GM21825 (cell line): ENCODE data around the gene PRICKLE2.
A peak's percentile ranks its signal among the peaks of the same experiment; 100 is the strongest.

Source experiments
- ATAC-seq: cut with Tn5 transposase; IDR thresholded peaks from one replicate; pipeline ENCODE4 v1.9.1; 2021; ENCODE audit warnings: mild to moderate bottlenecking, moderate library complexity; ENCODE audit not compliant: unreplicated experiment

The PRICKLE2 gene

DNA sequence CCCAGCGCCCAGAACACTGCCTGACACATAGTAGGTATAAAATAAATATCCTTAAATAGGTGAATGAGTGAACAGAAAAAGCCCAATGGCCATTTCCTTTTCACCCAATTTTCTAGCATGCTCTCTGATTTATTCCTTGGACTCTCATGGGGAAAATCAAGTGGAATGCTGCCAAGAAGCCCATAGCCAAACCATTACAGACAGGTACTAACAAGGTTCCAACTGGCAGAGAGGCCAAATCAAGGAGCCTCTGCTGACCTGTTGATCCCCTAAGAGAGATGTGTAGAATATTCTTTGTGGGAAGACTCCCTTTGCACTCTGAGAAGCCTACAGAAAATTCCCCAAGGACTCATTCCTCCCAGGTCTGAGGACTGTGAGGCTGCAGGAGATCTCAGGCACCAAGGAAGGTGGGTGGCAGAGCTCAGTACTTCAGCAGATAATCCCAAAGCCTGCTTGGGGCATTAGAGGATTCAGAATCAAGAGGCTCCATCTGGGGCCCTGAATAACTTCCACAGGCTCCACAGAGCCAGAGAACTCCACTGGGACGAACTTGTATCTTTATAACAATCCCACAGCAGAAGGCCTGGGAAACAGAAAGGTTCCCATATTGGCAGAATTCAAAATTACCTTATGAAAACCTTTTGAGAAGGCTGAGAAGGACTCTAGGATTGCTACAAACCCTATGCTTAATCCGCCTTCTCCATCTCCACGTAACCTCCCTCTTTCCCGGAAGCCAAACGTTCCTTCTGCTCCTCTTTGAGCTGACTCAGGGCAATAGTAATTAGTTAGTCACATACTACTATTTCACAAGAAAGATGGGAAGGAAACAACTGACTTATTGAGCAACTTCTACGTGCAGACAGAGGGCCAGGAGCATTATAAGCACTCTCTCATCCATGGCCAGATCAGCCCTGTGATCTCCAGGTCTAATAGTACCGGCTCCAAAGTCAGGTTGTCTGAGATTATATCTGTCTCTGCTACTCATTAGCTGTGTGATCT, 34.5 kb downstream of the PRICKLE2 start:
- no peak for ATAC-seq

DNA sequence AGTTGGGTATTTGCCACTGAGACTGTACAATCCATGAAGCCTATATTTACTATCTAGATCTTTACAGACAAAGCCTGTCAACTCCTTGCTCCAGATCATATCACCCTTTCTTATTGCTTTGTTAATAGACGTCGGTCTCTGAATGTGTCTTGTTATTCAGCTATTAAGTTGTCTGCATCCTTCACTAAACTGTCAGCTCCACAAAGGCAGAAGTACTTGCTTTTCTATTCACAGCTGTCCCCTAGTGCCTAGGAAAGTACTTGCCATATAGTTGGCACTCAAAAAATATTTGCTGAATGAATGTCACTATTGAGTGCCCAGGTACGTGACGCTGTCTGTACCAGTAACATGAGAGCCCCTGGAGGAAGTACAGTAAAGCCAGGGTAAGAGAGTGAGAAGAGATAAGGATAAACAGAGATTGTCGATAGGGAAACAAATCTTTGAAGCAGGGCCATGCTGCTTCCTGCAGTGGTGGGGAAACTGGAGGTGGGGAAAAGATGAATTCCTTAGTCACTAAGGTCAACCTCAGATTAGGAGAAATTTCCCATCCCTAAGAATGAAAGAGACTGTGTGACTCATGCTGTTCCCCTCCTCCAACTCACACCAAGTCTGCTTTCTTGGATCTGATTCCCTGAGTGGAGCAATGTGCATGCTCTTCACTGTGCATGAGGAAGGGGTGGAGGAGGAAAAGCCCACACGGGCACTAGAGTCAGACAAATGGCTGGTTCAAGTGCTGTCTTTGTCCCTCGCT, 36.3 kb downstream of the PRICKLE2 start:
- ATAC-seq, result no peak

DNA sequence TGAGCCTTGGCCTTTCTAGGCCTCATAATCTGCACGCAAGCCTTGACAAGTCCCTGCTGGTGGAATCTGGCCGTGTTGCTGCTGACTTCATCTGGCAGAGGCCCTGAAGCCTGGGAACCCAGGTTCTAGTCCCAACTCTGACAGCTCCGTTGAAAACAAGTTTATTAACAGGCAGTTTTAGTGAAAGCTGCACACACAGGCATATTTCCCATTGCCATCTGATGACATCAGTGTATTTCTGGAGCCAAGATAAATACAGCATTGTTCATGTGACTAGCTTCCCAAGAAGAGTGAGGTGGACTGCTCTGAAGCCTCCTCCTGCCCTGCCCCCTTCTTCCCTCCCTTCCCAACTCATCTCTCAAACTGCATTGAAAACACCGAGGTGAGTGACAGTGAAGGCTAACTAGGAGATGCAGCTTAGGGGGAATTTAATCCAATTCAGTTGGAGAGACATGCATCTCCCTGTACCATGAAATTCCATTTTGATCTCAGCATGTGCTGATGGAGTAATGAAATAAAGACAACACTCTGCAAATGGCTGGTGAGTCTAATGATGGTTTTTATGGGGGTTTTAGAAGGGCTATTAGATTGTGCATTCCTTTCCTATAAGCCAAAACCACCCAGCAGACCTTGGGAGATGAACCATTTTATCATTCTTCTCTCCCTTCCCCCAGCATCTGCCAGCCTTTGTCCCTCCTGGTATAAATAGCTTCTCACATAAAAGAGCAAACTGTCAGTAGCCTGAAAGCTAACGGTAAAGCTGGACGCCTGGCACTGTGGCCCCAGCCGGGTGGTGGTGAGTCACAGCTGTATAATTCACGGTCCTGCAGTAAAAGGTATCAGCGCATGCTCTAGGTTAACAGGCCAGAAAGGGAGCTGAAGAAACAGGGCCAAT, 38.0 kb downstream of the PRICKLE2 start:
- ATAC-seq, result no peak

DNA sequence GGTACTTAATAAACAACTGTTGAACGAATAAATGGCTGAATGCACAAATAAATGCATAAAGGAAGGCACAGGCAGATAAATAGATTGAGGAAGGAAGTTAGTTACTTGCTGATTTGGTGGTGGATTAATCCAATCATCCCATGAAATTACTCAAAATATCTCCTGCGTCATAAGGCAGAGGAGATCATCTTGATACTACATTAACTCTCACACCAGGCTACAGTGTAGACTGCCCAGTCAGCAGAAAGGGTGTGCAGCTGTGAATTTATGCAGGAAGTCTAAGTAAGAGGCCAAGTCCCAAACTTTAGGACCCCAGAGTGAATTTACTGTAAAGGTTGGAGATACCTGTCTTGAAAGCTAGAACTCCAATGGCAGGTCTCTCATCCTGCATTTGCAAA, 38.6 kb downstream of the PRICKLE2 start:
- ATAC-seq, result no peak

DNA sequence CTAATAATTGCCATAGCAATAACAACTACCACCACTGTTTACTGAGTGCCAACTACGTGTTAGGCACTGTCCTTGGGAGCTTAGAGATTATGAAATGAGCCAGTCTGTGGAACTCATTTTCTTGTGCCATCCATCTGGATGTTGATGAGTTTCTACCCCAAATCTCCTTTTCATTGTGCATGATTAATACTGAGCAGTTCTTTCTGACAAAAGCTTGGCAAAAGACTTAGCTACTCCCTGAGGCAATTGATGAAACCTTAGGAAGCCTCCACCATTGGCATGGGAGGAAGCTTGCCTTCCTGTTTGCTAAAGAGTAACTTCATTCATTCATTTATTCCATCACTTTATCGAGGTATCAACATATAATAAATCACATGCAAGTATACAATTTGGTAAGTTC, 39.8 kb downstream of the PRICKLE2 start:
- ATAC-seq, result no peak

DNA sequence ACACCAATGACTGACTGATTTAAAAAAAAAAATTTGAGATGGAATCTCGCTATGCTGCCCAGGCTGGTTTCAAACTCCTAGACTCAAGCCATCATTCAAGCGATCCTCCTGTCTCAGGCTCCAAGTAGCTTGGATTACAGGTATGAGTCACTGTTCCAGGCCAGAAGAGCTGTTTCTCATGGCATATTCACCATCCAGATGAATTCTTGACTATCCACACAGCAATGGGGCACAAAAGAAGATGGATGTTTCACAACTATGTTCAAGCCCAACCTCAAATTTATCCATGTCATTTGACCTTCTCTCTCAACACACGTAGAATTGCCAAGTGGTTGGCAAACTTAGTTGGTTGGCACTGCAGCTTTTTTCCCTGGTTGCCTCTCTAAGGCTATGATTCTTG, 40.6 kb downstream of the PRICKLE2 start:
- ATAC-seq, result no peak

DNA sequence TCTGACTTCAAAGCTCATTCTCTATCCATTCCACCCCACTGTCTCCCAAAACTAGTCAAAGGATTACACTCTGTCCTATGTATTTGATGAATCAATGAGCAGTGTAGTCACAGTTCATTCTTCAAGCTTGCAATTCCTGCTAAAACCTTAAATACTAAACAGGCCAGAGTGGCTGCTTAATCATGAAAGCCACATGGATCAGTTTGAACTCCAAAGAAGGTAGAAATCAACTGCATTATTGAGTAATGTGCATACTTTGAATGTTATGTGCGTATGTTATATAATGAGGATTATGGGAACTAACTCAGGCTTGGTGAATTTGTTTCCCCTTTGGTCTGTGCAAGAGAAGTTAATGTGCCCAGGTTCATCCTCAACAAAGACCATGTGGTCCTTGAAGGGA, 45.4 kb downstream of the PRICKLE2 start:
- ATAC-seq, result no peak

DNA sequence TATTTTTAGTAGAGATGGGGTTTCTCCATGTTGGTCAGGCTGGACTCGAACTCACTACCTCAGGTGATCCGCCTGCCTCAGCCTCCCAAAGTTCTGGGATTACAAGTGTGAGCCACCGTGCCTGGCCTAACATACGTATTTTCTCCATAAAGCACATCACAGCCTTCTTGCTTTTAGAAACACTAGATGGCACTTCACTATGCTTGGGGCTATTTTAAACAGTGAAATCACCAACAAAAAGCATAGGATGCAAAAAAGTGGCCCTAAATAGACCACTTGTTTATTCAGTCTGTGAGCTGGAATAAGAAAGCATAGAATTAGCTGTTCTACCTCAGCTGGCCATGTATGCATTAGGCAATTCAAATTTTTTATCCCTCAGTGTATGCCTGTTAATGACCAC, 46.0 kb downstream of the PRICKLE2 start:
- ATAC-seq, result no peak

DNA sequence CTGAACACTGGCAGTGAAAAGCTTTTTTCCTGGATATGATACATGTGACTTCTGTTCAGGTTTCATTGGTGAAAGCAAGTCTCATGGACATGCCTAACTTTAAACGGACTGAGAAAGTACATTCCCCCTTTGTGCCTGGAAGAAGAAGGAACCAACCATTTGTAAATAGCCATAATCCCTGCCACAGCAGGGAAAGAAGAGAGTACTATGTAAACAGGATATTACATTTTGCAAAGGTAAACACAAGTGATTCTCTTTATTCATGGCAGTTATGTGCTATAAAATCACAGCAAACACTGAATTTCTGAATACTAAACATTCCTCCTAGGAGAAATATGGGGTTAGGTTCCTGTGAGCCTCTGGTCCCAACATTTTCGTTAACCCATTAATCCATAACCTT, 46.8 kb downstream of the PRICKLE2 start:
- ATAC-seq, result no peak

DNA sequence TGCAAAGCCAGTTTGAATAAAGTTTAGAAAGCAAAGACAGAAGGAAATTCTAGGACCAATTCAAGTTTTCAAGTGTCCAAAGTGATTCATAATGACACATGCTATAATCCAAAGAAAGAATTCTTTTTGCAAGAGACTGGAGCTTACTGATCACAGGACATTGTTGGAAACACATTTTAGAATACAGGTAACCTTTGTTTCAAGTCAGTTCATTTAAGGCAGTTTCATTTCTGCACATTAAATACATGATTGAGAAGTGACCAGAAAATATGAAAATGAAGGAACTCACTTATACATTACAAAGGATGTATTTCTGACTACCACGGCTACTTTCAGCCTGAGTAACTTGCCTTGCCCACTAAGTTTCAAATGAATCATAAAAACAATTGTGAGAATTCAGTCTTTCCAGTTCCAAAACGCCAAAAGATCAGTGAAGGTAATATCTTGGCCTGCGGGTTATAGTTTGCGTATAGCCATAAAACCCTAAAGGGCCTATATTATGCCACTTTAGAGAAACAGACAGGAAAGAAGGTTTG, 48.7 kb downstream of the PRICKLE2 start:
- no peak for ATAC-seq

DNA sequence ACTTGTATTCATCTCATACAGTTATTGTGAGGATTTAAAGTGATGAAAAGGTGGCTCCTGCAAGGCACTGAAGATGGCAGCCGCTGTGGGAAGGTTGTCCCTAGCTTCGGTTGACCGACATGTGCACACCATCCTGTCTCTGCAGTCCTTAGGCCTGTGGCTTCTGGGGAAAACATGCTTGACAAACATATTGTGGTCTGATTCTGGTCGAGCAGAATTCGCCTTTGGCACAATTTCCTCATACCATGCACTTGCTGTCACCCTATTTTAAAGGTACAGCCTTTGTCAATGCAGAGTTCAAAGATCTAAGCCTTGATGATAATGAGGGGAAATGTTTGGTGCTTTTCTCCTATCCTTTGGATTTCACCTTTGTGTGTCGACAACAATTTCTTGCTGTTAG, 50.9 kb downstream of the PRICKLE2 start:
- ATAC-seq, result no peak

DNA sequence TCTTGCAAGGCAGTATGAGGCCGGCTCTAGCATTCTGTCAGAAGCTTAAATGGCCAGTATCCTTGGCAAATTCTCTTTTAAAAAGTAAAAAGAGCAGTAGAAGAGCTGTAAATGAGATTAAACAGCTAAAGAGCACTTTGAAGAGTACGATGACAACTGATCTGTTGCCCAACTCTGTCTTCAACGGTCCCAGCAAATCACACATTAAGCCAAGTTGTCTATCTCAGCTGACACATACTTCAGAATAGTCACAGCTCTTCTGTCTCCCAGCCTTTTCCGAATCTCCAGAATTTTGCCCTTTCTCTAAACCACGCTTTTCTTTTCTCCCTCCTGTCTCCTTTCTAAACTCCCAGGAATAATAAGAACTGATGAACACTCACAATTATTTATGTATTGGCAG, 51.7 kb downstream of the PRICKLE2 start:
- no peak for ATAC-seq

DNA sequence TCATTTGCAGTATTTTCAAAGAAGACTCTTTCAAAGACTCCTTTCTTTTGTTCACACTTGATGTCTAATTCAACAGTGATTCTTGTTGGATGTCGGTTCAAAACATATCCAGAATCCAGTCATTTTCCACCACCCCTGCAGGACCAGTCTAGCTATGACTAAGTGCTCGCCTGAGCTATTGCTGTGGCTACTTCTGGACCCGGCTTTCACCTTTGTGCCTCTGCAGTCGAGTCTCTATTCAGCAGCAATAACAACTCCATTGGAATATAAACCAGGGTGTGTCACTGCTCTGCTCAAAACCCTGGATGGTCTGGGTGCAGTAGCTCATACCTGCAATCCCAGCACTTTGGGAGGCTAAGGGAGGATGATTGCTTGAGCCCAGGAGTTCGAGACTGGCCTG, 55.0 kb downstream of the PRICKLE2 start:
- no peak for ATAC-seq

DNA sequence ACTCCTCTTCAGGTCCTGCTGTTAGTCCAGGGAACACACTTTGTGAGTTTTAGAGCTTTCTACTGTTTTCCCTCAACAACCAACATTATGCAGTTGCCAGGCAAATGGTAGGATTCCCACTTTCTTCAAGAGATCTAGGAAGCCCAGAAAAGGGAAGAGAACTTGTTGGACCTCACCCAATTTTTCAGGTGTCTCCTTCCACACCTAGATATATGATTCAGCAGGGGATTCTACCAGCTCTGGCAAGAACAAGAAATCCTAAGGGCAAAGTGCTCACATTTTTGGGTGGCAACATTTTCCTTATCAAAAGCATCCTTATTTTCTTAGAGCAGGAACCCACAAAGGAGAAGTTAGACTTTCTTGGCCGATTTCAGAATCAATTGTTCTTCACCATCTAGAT, 57.4 kb downstream of the PRICKLE2 start:
- ATAC-seq, result no peak

DNA sequence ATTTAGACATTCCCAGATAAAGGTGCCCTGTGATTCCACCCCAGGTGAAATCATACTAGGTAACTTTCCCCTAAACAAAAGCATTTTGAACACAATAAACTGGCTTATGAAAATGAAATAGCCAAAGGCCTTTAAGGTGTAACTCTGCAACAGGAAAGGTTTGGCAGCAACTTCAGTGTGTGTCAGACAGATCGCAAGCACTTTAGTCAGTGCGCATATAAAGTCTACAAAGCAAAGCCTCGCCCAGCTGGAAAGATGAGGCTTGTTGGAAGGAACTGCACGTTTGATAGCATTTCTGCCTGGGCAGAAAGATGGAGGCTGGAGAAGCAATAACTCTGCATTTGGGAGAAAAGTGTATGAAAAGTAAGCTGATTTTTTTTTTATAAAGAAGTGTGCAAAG, 57.9 kb downstream of the PRICKLE2 start:
- no peak for ATAC-seq

DNA sequence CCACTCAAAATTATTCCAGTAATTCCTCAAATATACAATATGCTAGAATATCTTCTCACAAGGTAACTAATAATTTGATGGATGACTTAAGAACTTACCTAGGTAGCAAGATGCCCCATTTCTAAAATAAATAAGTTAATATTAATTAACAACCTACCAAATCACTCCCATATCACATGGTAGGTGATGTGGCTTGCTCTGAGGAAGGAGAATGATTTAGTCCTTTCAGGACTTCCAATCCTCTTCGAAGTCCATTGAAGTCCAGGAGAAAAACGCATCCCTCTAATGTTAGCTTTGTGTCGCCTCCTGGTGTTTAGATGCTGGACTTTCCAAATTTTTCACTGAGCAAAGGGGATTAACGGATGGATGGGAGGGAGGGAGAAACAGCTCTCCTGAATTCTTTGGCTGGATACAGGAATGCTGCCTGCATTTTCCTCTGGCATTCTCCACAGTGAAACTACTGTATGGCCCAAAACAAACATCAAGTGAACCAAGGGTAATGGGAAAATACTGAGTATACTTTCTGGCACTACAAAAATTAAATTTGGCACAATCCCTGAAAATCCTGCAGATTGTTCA, 58.6 kb downstream of the PRICKLE2 start:
- ATAC-seq, result no peak

DNA sequence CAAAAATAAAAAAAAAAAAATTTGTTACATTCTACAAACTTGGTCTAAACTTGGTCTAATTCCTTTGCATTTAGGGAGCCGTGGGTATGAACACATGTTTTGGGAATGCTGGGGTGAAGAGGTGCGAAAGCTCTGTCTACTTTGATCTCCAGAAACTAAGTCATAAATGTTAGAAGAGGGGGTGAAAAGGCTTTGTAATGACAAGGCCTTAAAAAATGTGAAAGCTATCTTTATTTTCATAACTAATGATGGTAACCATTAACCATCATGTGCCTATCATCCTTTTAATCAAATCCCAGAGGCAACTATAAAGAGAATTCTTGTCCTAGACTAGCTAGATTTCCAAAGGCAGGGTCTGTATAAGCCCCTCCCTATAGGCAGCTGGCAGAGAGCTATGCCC, 60.9 kb downstream of the PRICKLE2 start:
- ATAC-seq, result no peak

DNA sequence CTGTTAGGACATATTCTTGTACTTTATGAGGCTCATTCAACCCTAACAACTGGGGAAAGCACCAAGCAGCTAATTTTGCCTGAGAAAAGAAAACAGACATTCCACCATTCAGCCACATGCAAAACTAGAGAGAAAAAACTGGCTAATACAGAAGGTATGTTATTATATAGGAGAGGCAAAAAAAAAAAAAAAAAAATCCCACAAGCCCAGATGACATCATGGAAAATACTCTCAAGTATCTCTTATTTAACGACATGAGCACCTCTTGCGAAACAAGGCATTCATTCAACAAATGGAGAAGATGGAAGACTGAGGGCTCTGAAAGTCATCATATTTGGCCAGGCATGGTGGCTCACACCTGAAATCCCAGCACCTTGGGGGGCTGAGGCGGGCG, 61.5 kb downstream of the PRICKLE2 start:
- peak; percentile 75 for ATAC-seq

DNA sequence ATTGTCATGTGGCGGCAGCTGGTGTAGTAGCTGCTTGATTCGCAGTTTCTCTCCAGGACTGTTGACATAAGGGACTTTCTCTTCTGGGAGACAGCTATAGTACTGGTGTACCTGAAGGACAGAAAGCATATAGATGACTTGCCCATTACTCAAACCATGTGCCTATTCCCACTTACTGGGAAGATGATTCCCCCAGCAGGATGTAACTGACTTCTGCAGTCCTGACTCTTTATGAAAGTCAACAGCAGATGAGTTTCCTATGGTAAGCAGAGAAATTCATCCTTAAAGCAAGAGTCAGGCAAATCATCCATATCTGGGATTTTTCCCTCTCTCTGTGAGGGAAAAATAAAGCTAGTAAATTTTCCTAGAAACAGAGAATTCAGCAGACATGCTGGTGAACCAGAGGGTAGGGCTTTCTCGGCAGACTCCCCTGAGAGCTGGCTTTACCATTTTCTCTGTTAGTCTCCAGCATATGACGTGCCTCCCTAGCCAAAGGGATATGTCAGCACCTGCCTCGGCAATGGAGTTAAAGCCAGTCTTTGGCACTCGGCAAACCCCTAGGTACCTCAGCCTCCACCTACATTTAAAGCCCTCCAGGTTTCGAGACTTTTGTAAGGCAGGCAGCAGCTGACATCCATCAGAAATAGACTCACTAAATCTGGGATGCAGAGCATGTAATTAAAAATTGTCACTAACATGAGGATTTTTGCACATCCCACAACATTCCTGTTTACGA, 62.1 kb downstream of the PRICKLE2 start:
- ATAC-seq, result peak; percentile 15

DNA sequence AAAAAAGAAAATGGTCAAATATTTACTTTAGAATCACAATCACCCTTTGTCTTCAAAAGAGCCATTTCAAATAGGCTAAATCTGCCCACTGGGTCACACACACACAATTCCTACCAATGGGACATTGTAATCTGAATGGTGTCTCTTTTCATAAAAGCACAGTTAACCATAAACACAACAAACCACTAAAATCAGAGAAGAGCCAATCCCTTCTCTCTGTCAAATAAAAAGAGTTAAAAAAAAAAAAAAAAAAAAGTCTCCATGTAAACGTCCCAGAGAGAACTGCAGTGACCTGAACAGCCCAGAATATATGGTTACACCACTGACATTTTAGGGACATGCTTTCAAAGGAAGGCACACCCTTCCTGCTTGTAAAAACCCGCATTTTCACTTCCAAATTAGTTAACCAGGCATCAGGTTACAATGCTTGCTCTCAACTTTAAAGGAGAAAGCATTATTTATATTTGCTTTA, 63.7 kb downstream of the PRICKLE2 start:
- ATAC-seq, result no peak
